Measurements from ENCODE around the gene NDST1. TPM values are rescaled to one million over a fixed set of nuclear protein-coding genes. Genes with fewer than 3 reads are reported as not detected.

Gene NDST1
- total RNA-seq, 2 experiments from 2014 or later = 2.9 to 3.3 TPM

DNA sequence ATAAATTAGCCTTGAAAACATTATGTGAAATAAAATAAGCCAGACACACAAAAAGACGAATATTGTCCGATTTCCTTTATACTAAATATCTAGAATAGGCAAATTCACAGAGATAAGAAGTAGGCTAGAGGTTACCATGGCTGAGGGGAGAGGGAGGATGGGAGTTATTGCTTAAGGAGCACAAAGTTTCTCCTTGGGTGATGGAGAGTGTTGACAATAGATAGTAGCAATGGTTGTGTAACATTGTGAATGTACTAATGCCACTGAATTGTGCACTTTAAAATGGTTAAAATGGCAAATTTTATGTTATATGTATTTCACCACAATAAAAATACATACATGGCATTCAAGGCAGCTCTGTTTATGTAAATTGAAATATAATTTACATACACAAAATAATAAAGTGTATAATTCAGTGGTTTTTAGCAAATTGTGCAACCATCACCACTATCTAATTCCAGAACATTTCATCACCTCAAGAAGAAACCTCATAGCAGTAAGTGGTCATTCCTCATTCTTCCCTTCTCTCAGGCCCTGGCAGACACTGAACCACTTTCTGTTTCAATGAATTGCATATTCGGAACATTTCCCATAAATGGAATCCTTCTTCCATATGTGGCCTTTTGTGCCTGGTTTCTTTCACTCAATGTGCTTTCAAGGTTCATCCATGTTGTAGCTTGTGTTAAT, 59.2 kb downstream of the NDST1 start:
- ATAC-seq (no peak), DNase-seq (no peak)
- Mint-ChIP-seq H3K27me3 (peaks cover 2% of the 10 kb centered on the region), H3K4me1 (ENCODE audit: low read depth) (no peaks in the 10 kb centered on the region), H3K9me3 (no peaks in the 10 kb centered on the region), H3K36me3 (ENCODE audit: low read depth) (no peaks in the 10 kb centered on the region), H3K27ac (no peak overlapping the region), H3K4me3 (no peak overlapping the region)
- ChIA-PET POLR2A (no interaction called here), CTCF (interaction anchor here (1.9 kb wide), 1 partner anchor 88 kb away, joined by 8 read pairs; no protein-coding TSS in a partner anchor)
- TF ChIP-seq, protein P1, sequence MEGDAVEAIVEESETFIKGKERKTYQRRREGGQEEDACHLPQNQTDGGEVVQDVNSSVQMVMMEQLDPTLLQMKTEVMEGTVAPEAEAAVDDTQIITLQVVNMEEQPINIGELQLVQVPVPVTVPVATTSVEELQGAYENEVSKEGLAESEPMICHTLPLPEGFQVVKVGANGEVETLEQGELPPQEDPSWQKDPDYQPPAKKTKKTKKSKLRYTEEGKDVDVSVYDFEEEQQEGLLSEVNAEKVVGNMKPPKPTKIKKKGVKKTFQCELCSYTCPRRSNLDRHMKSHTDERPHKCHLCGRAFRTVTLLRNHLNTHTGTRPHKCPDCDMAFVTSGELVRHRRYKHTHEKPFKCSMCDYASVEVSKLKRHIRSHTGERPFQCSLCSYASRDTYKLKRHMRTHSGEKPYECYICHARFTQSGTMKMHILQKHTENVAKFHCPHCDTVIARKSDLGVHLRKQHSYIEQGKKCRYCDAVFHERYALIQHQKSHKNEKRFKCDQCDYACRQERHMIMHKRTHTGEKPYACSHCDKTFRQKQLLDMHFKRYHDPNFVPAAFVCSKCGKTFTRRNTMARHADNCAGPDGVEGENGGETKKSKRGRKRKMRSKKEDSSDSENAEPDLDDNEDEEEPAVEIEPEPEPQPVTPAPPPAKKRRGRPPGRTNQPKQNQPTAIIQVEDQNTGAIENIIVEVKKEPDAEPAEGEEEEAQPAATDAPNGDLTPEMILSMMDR (IDR thresholded peaks at IDR 0.05) = no peak
- intact Hi-C loops (cut with micrococcal nuclease) = loop anchor here (10.0 kb wide), 1 partner anchor 218 kb away; no protein-coding TSS in a partner anchor

DNA sequence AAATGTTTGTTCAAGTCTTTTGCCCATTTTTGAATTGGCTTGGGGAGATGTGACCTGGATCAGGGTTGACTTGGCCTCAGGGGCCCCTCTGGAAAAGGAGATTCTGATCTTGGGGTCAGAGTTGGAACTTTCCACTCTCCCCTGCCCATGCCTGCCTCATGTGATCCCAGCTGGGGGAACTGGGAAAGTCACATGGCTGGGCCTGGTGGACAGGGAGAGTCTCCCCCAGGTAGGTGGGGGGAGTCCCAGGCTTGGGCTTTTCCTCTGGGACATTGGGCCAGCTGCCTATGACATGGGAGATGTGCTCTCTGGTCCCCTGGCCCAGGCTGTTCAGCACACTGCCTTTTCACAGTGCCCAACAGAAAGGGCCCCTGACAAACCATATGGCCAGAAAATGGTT, 60.7 kb downstream of the NDST1 start:
- intact Hi-C loops (cut with micrococcal nuclease) = loop anchor here (10.0 kb wide), 1 partner anchor 216 kb away; no protein-coding TSS in a partner anchor
- TF ChIP-seq, protein P1 (IDR thresholded peaks at IDR 0.05) = no peak
- Mint-ChIP-seq H3K36me3 (ENCODE audit: low read depth) (no peaks in the 10 kb centered on the region), H3K4me1 (ENCODE audit: low read depth) (no peaks in the 10 kb centered on the region), H3K27me3 (no peaks in the 10 kb centered on the region), H3K27ac (no peak overlapping the region), H3K4me3 (no peak overlapping the region), H3K9me3 (no peaks in the 10 kb centered on the region)
- ATAC-seq = no peak
- ChIA-PET CTCF (interaction anchor here (1.0 kb wide), 1 partner anchor 9 kb away, joined by 4 read pairs; no protein-coding TSS in a partner anchor), POLR2A (no interaction called here)
- no peak for DNase-seq

DNA sequence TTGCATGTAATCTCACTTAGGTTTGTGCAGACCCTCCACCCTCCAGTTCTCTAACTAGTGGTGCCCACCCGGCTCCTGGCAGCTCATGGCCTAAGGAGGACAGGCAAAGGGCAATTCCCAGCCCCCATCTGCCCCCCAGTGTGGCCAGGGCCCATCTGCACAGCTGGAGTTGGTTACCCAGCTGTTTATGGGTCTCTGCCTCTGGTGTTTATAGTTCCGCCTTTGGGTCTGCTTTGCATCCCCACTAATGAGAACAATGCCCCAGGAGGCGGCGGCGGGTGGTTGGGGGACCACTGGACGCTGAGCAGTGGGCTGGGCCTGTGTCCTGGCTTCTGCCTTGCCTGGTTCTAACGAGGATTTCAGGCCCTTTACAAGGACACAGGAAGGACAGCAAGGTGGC, 62.4 kb downstream of the NDST1 start:
- Mint-ChIP-seq H3K9me3 (no peaks in the 10 kb centered on the region), H3K4me1 (ENCODE audit: low read depth) (no peaks in the 10 kb centered on the region), H3K27ac (no peak overlapping the region), H3K36me3 (ENCODE audit: low read depth) (no peaks in the 10 kb centered on the region), H3K27me3 (no peaks in the 10 kb centered on the region), H3K4me3 (no peak overlapping the region)
- POLR2A ChIA-PET = no interaction called here
- intact Hi-C loops (cut with micrococcal nuclease) = no loop called here
- TF ChIP-seq, protein P1 (IDR thresholded peaks at IDR 0.05) = no peak
- DNase-seq (no peak), ATAC-seq (no peak)
- CTCF ChIA-PET = no interaction called here

DNA sequence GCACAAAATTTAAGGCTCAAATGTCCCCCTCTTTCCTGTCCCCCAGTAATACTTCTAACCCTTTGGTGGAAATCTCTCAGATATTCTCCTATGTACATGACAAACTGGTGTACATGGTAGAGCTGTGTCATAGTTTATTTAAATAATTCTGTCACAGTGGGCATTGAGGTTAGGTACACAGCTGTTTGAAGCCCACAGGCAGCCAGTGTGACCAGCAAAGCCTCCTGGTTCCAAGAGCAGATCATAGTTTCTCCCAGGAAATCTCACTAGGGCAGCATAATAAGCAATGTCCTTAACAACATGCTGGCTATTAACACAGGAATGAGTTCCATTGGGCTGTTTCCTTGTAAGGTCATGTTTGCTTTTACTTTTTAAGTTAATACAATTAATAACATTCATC, 63.9 kb downstream of the NDST1 start:
- CTCF ChIA-PET = no interaction called here
- POLR2A ChIA-PET = no interaction called here
- Mint-ChIP-seq H3K4me3 (no peak overlapping the region), H3K4me1 (ENCODE audit: low read depth) (no peaks in the 10 kb centered on the region), H3K9me3 (no peaks in the 10 kb centered on the region), H3K27me3 (no peaks in the 10 kb centered on the region), H3K27ac (no peak overlapping the region), H3K36me3 (ENCODE audit: low read depth) (no peaks in the 10 kb centered on the region)
- TF ChIP-seq, protein P1 (IDR thresholded peaks at IDR 0.05) = no peak
- DNase-seq = no peak
- no peak for ATAC-seq
- intact Hi-C loops (cut with micrococcal nuclease) = no loop called here

DNA sequence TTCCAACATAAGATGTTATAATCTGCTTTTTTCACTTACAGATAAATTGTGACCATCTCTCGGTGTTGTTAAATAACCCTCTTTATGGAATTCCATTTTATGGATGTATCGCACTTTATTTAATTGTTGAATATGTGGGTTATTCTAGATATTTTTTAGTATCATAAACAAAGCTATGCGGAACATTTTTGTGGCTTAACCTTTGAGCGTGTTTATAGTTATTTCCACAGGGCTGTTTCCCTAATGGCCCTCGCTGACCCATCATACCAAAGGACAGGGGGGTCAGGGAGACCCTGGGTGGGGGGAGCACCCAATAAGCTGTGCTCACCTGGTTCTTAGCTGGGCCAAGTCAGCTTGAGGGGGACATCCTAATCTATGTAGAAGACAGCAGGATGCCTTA, 65.3 kb downstream of the NDST1 start:
- H3K36me3 Mint-ChIP-seq (ENCODE audit: low read depth) = no peaks in the 10 kb centered on the region
- H3K4me3 Mint-ChIP-seq = no peak overlapping the region
- ATAC-seq (no peak), DNase-seq (no peak)
- TF ChIP-seq, protein P1 (IDR thresholded peaks at IDR 0.05) = no peak
- CTCF ChIA-PET = interaction anchor here (2.5 kb wide), 1 partner anchor 12 kb away, joined by 11 read pairs; no protein-coding TSS in a partner anchor
- no peaks in the 10 kb centered on the region for H3K27me3 Mint-ChIP-seq
- H3K4me1 Mint-ChIP-seq (ENCODE audit: low read depth) = no peaks in the 10 kb centered on the region
- POLR2A ChIA-PET = interaction anchor here (0.6 kb wide), 1 partner anchor 282 kb away, joined by 3 read pairs; no protein-coding TSS in a partner anchor
- H3K9me3 Mint-ChIP-seq = no peaks in the 10 kb centered on the region
- H3K27ac Mint-ChIP-seq = no peak overlapping the region
- intact Hi-C loops (cut with micrococcal nuclease) = no loop called here

All from activated CD8-positive, alpha-beta T cell treated with anti-CD3 and anti-CD28 coated beads for 36 hours (primary cell).